Fibroblast of lung (primary cell): ENCODE data around the gene SGCG. TPM values are rescaled to one million over a fixed set of nuclear protein-coding genes. Genes with fewer than 3 reads are reported as not detected.
A peak's percentile ranks its signal among the peaks of the same experiment; 100 is the strongest.

Experiments used
- DNase-seq, 2 donors: peaks; one replicate each; pipeline versions ENCODE4 v3.0.0 to v3.0.0-alpha.2; 2010; ENCODE audit warnings: low read depth in 2 of 2
- H2AFZ ChIP-seq: 2 replicates; pipeline ENCODE4 v1.5.1; 2012; ENCODE audit warnings: low read length, control low read depth, inconsistent platforms
- H3K27ac ChIP-seq: 2 replicates; pipeline ENCODE4 v1.5.1; 2011; ENCODE audit warnings: low read length, control low read depth; ENCODE audit not compliant: insufficient read depth
- H3K27me3 ChIP-seq: 2 replicates; pipeline ENCODE4 v1.5.1; 2011; ENCODE audit warnings: mild to moderate bottlenecking, low read length; ENCODE audit not compliant: control insufficient read depth, insufficient read depth
- H3K36me3 ChIP-seq: 2 replicates; pipeline ENCODE4 v1.5.1; 2011; ENCODE audit warnings: low read length; ENCODE audit not compliant: control insufficient read depth, insufficient read depth
- H3K4me1 ChIP-seq: 2 replicates; pipeline ENCODE4 v1.5.1; 2011; ENCODE audit warnings: low read length; ENCODE audit not compliant: control insufficient read depth, insufficient read depth; ENCODE audit errors: extremely low read depth
- H3K4me2 ChIP-seq: 2 replicates; pipeline ENCODE4 v1.5.1; 2011; ENCODE audit warnings: low read length, control low read depth; ENCODE audit not compliant: insufficient read depth; ENCODE audit errors: extremely low read depth
- H3K4me3 ChIP-seq, 4 experiments: fragments of 200-600 bp in 1 of 4; sonication (generic) in 1 of 4; replicated peaks in 1 of 4; 2 replicates each; pipeline ENCODE4 v1.5.1; 2011 to 2016; ENCODE audit warnings: low read length in 4 of 4, low read depth in 3 of 4, mild to moderate bottlenecking in 3 of 4, control low read depth in 2 of 4, inconsistent platforms in 1 of 4, mixed read lengths in 1 of 4; ENCODE audit not compliant: insufficient read depth in 1 of 4; ENCODE audit errors: control extremely low read depth in 1 of 4
- H3K79me2 ChIP-seq: 2 replicates; pipeline ENCODE4 v1.5.1; 2012; ENCODE audit warnings: mild to moderate bottlenecking, low read length, inconsistent platforms; ENCODE audit not compliant: control insufficient read depth, insufficient read depth
- H3K9ac ChIP-seq: 2 replicates; pipeline ENCODE4 v1.5.1; 2011; ENCODE audit warnings: mild to moderate bottlenecking, low read length, control low read depth; ENCODE audit not compliant: insufficient read depth
- H3K9me3 ChIP-seq: 2 replicates; pipeline ENCODE4 v1.5.1; 2012; ENCODE audit warnings: low read depth, low read length; ENCODE audit not compliant: control insufficient read depth, insufficient read depth
- H4K20me1 ChIP-seq: 2 replicates; pipeline ENCODE4 v1.5.1; 2011; ENCODE audit warnings: low read length; ENCODE audit not compliant: control insufficient read depth, insufficient read depth; ENCODE audit errors: extremely low read depth
- EZH2 ChIP-seq: IDR thresholded peaks from 2 replicates; pipeline ENCODE4 v1.5.1; 2012; ENCODE audit warnings: low read length, control low read depth, mild to moderate bottlenecking; ENCODE audit errors: missing control alignments
- polyA plus RNA-seq, 2 donors: library from polyadenylated mRNA; depleted of rRNA in 1 of 2; stranded (reverse) in 1 of 2; unstranded in 1 of 2; fragments of >200 nt; gene quantifications; 2 replicates each; pipeline ENCODE4 v1.2.1, GENCODE V29; 2011 to 2012; ENCODE audit warnings: missing spikeins in 1 of 2
- total RNA-seq: library from RNA; depleted of rRNA; stranded (reverse); fragments of >200 nt; gene quantifications from 2 replicates; pipeline ENCODE4 v1.2.1, GENCODE V29; 2014
- TF ChIP-seq, protein P1 (sequence below), 2 donors: IDR thresholded peaks in 1 of 2; conservative IDR thresholded peaks in 1 of 2; 1 replicate in 1 of 2; 2 replicates in 1 of 2; pipeline ENCODE4 v1.5.1; 2011 to 2012; ENCODE audit warnings: low read length in 2 of 2, control low read depth in 1 of 2, inconsistent platforms in 1 of 2, low read depth in 1 of 2, mild to moderate bottlenecking in 1 of 2

The SGCG gene
- total and polyA plus RNA-seq, 2 donors (not counting 1 experiment from before 2014, with no cell fraction given) = 0.14 to 1.5 TPM

DNA sequence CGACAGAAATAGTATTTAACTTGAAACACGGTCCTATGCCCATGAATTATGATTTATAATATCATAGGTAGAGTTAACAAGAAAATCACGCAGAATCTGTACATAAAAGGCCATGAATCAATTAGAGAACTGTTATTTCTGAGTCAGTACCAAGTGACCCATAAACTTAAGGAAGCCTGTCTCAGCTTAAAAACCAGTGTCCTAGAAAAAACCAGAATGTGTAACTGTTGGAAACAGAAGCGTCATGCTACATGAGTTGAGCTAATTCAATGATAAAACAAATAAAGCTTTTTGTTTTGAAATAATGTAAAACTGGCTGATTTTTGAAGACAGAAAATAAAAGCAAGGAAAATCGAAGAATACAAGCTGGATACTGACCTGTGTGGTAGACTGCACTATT lies 34.8 kb upstream of the SGCG start:
- TF ChIP-seq EZH2 = no peak
- TF ChIP-seq, protein P1, sequence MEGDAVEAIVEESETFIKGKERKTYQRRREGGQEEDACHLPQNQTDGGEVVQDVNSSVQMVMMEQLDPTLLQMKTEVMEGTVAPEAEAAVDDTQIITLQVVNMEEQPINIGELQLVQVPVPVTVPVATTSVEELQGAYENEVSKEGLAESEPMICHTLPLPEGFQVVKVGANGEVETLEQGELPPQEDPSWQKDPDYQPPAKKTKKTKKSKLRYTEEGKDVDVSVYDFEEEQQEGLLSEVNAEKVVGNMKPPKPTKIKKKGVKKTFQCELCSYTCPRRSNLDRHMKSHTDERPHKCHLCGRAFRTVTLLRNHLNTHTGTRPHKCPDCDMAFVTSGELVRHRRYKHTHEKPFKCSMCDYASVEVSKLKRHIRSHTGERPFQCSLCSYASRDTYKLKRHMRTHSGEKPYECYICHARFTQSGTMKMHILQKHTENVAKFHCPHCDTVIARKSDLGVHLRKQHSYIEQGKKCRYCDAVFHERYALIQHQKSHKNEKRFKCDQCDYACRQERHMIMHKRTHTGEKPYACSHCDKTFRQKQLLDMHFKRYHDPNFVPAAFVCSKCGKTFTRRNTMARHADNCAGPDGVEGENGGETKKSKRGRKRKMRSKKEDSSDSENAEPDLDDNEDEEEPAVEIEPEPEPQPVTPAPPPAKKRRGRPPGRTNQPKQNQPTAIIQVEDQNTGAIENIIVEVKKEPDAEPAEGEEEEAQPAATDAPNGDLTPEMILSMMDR (conservative IDR thresholded peaks at IDR 0.05 in 1 of 2, IDR thresholded peaks at IDR 0.05 in 1 of 2; ENCODE audit: low read depth in 1 of 2, low read length in 2 of 2) = no peak
- H3K79me2 ChIP-seq = no peaks in the 10 kb centered on the region
- no peak overlapping the region for H3K9ac ChIP-seq
- no peak overlapping the region for H3K4me3 ChIP-seq
- no peak overlapping the region for H3K4me2 ChIP-seq
- no peaks in the 10 kb centered on the region for H3K4me1 ChIP-seq
- no peaks in the 10 kb centered on the region for H3K27me3 ChIP-seq
- H3K9me3 ChIP-seq = no peaks in the 10 kb centered on the region
- H2AFZ ChIP-seq = no peak overlapping the region
- no peak for DNase-seq
- no peak overlapping the region for H3K27ac ChIP-seq
- H4K20me1 ChIP-seq = no peaks in the 10 kb centered on the region
- H3K36me3 ChIP-seq = no peaks in the 10 kb centered on the region

DNA sequence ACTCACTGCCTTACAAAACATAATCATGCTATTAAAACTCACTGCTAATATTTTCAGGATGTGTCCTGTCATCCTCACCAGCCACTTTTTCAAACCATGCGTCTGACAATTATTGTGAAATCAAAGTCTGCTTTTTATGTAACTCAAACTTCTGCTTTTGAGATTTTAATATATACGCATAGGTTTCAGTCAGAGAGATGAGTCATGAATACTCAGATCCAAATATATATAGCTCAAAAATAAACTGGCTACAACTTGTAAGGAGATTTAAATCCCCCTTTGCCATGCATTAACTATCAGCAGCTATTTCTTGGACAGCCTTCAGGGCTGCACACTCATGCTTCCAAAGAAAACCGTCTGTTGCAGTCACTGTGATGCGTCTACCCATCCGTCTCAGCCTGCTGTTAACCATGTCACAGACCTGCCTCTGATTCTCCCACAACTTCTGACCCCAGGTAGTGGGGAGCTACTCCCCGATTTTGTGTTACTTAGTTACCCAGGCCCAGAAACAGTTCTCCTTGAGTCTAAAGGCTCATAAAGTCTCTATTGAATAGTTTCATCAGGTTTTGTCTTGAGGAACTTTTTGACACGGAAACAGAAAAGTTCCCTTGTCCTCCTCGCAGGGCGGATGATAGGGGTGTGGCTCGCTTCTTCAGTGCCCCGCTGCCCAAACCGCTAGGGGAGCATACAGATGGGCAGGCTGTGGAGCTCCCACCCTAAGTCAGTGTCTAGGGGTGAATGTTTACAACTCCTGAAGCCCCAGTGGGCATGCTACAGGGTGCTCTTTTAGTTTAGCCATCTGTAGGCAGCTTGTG lies 33.8 kb upstream of the SGCG start:
- H3K4me3 ChIP-seq = no peak overlapping the region
- no peaks in the 10 kb centered on the region for H3K27me3 ChIP-seq
- no peaks in the 10 kb centered on the region for H4K20me1 ChIP-seq
- no peak overlapping the region for H3K9ac ChIP-seq
- H3K9me3 ChIP-seq = no peaks in the 10 kb centered on the region
- H3K4me1 ChIP-seq = no peaks in the 10 kb centered on the region
- no peak overlapping the region for H3K27ac ChIP-seq
- H3K79me2 ChIP-seq = no peaks in the 10 kb centered on the region
- H3K36me3 ChIP-seq = no peaks in the 10 kb centered on the region
- no peak overlapping the region for H2AFZ ChIP-seq
- no peak overlapping the region for H3K4me2 ChIP-seq
- no peak for TF ChIP-seq EZH2
- TF ChIP-seq, protein P1 (conservative IDR thresholded peaks at IDR 0.05 in 1 of 2, IDR thresholded peaks at IDR 0.05 in 1 of 2; ENCODE audit: low read depth in 1 of 2, low read length in 2 of 2) = no peak
- DNase-seq = peak in 1 of 2 donors; percentile 82

DNA sequence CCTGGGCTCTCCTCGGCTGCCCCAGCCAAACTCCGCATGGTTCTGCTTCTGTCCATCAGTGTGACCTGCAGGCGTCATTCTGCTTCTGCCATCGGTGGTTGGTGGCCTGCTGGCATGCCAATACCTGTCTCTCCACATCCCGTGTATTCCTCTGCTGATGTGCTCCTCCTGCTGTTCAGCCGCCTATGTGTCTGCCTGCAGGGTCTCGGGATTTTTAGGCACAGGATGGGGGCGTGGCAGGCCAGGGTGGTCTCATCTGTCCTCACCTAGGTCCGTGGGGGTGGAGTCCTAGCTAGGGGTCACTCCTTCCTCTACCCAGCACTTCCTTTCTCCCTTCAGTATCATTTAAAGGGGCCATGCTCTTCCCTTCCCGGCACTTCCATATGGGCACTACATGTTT lies 33.0 kb upstream of the SGCG start:
- H3K4me1 ChIP-seq = no peaks in the 10 kb centered on the region
- no peaks in the 10 kb centered on the region for H3K27me3 ChIP-seq
- H4K20me1 ChIP-seq = no peaks in the 10 kb centered on the region
- no peak overlapping the region for H3K9ac ChIP-seq
- no peaks in the 10 kb centered on the region for H3K79me2 ChIP-seq
- no peak overlapping the region for H2AFZ ChIP-seq
- no peak overlapping the region for H3K4me2 ChIP-seq
- no peaks in the 10 kb centered on the region for H3K36me3 ChIP-seq
- no peak for DNase-seq
- no peak for TF ChIP-seq EZH2
- TF ChIP-seq, protein P1 (conservative IDR thresholded peaks at IDR 0.05 in 1 of 2, IDR thresholded peaks at IDR 0.05 in 1 of 2; ENCODE audit: low read depth in 1 of 2, low read length in 2 of 2) = no peak
- H3K9me3 ChIP-seq = no peaks in the 10 kb centered on the region
- no peak overlapping the region for H3K27ac ChIP-seq
- no peak overlapping the region for H3K4me3 ChIP-seq
